ENCODE measurements around the gene SDR39U1.

DNA sequence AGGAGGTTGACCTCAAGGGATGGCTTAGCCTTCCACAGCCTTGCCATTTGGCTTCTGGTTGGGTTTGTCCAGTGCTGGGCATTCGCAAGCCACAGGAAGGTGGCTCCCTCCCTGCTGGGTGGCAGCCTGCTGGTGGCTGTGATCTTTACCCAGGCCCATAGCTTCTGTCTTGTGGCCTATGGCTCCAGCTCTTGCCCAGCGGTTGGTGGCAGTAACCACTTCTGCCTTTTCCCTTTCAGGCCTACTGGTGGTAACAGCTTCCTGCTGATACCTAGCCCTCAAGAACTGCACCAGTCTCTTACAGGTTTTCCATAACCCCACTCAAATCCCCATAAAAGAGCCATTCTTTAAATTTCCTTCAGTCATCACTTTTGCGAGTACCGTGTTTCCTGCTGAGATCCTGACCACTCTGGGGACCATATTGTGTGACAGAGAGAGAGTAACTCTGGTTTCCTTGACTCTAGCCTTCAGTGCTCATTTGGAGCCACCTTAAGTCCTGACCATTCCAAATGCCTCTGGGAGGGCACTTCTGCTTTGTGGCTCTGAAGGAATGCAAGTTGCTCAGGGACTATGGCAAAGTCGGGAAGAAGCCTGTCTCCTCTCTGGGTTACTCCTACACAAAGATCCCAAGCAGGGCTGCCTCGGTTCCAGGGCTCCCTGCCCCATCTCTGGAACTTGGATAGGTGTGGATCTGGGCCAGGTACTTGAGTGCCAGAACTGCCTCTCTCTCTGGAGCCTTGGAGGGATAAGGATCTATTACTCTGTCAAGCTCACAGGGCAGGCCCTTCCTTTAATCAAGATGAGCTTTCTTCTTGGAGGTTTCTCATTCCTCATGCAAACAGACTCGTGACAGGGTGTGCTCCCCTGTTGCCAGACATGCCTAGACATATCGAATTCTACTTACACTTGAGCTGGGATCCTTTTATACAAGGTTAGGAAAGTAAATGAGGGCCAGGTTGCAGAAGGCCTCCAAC lies 46.7 kb downstream of the SDR39U1 start:
- TF ChIP-seq EZH2 (IDR thresholded peaks at IDR 0.05; ENCODE audit: borderline replicate concordance, control insufficient read depth, low read depth, low read length) (no peak), EED (IDR thresholded peaks at IDR 0.05; ENCODE audit: low read depth) (no peak), MXI1 (IDR thresholded peaks at IDR 0.05; ENCODE audit: low read depth, low read length) (no peak)
- TF ChIP-seq, protein P1, sequence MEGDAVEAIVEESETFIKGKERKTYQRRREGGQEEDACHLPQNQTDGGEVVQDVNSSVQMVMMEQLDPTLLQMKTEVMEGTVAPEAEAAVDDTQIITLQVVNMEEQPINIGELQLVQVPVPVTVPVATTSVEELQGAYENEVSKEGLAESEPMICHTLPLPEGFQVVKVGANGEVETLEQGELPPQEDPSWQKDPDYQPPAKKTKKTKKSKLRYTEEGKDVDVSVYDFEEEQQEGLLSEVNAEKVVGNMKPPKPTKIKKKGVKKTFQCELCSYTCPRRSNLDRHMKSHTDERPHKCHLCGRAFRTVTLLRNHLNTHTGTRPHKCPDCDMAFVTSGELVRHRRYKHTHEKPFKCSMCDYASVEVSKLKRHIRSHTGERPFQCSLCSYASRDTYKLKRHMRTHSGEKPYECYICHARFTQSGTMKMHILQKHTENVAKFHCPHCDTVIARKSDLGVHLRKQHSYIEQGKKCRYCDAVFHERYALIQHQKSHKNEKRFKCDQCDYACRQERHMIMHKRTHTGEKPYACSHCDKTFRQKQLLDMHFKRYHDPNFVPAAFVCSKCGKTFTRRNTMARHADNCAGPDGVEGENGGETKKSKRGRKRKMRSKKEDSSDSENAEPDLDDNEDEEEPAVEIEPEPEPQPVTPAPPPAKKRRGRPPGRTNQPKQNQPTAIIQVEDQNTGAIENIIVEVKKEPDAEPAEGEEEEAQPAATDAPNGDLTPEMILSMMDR (IDR thresholded peaks at IDR 0.05 in 2 of 3, conservative IDR thresholded peaks at IDR 0.05 in 1 of 3; ENCODE audit: control insufficient read depth in 2 of 3, extremely low read depth in 1 of 3, insufficient read depth in 1 of 3, low read depth in 3 of 3, low read length in 3 of 3): no peak
- TF ChIP-seq, protein P2, sequence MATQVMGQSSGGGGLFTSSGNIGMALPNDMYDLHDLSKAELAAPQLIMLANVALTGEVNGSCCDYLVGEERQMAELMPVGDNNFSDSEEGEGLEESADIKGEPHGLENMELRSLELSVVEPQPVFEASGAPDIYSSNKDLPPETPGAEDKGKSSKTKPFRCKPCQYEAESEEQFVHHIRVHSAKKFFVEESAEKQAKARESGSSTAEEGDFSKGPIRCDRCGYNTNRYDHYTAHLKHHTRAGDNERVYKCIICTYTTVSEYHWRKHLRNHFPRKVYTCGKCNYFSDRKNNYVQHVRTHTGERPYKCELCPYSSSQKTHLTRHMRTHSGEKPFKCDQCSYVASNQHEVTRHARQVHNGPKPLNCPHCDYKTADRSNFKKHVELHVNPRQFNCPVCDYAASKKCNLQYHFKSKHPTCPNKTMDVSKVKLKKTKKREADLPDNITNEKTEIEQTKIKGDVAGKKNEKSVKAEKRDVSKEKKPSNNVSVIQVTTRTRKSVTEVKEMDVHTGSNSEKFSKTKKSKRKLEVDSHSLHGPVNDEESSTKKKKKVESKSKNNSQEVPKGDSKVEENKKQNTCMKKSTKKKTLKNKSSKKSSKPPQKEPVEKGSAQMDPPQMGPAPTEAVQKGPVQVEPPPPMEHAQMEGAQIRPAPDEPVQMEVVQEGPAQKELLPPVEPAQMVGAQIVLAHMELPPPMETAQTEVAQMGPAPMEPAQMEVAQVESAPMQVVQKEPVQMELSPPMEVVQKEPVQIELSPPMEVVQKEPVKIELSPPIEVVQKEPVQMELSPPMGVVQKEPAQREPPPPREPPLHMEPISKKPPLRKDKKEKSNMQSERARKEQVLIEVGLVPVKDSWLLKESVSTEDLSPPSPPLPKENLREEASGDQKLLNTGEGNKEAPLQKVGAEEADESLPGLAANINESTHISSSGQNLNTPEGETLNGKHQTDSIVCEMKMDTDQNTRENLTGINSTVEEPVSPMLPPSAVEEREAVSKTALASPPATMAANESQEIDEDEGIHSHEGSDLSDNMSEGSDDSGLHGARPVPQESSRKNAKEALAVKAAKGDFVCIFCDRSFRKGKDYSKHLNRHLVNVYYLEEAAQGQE (IDR thresholded peaks at IDR 0.05; ENCODE audit: low read depth, low read length): no peak
